ENCODE results near the gene GSTM1. TPM values are rescaled to one million over a fixed set of nuclear protein-coding genes. Genes with fewer than 3 reads are reported as not detected.
A peak's percentile ranks its signal among the peaks of the same experiment; 100 is the strongest.

The GSTM1 gene
- total RNA-seq, 1 experiment from 2014 or later = not detected

DNA sequence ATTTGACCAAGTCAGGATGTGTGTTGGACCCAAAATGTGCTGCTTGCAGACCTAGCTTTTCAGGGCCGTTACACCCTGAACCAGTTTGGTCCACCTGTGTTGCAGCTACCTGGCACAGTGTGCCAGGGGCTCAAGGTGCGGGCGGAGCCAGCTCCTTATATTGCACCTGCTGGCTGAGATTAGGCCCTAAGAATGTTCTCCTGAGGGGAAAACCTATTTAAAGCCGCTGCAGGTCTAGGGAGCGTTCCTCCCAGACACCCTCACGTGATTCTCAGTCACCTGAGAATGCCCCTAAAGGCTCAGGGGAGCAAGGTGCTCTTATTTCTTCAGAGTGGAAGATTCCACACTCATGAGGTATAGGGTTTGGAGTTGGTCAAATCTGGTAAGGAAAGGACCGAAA, 41.3 kb downstream of the GSTM1 start:
- no peaks in the 10 kb centered on the region for H3K27me3 ChIP-seq (replicated peaks; ENCODE audit: control insufficient read depth, insufficient read depth, low read length)
- H3K4me3 ChIP-seq (ENCODE audit: low read depth, low read length) = no peak overlapping the region
- ChIA-PET CTCF (interaction anchor here (0.6 kb wide), 1 partner anchor 61 kb away, joined by 3 read pairs; no protein-coding TSS in a partner anchor), POLR2A (no interaction called here)
- H3K9me3 ChIP-seq = no peaks in the 10 kb centered on the region
- no peak overlapping the region for H3K27ac Mint-ChIP-seq (ENCODE audit: unreplicated experiment)
- H3K4me3 Mint-ChIP-seq (ENCODE audit: unreplicated experiment) = no peak overlapping the region
- peaks cover 6% of the 10 kb centered on the region for H3K36me3 Mint-ChIP-seq (ENCODE audit: insufficient read depth, unreplicated experiment)
- no peaks in the 10 kb centered on the region for H3K36me3 ChIP-seq (ENCODE audit: control insufficient read depth, insufficient read depth, low read length)
- no peaks in the 10 kb centered on the region for H3K27me3 Mint-ChIP-seq (ENCODE audit: insufficient read depth, unreplicated experiment)
- H3K9me3 Mint-ChIP-seq (ENCODE audit: unreplicated experiment) = peaks cover 18% of the 10 kb centered on the region
- peaks cover 15% of the 10 kb centered on the region for H3K4me1 Mint-ChIP-seq (ENCODE audit: low read depth, unreplicated experiment)
- BruUV-seq (replicated peaks) = no TSS peak
- TF ChIP-seq, protein P1, sequence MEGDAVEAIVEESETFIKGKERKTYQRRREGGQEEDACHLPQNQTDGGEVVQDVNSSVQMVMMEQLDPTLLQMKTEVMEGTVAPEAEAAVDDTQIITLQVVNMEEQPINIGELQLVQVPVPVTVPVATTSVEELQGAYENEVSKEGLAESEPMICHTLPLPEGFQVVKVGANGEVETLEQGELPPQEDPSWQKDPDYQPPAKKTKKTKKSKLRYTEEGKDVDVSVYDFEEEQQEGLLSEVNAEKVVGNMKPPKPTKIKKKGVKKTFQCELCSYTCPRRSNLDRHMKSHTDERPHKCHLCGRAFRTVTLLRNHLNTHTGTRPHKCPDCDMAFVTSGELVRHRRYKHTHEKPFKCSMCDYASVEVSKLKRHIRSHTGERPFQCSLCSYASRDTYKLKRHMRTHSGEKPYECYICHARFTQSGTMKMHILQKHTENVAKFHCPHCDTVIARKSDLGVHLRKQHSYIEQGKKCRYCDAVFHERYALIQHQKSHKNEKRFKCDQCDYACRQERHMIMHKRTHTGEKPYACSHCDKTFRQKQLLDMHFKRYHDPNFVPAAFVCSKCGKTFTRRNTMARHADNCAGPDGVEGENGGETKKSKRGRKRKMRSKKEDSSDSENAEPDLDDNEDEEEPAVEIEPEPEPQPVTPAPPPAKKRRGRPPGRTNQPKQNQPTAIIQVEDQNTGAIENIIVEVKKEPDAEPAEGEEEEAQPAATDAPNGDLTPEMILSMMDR (IDR thresholded peaks at IDR 0.05; ENCODE audit: insufficient read depth in 1 of 2, low read depth in 1 of 2, low read length in 1 of 2, severe bottlenecking in 1 of 2, unreplicated experiment in 1 of 2) = no peak
- intact Hi-C loops (cut with micrococcal nuclease; ENCODE audit: unreplicated experiment) = no loop called here
- peaks cover 32% of the 10 kb centered on the region for H3K4me1 ChIP-seq
- DNase-seq = no peak

- no peaks in the 10 kb centered on the region for H3K9me3 ChIP-seq
- H3K36me3 ChIP-seq (ENCODE audit: control insufficient read depth, insufficient read depth, low read length) = no peaks in the 10 kb centered on the region
- no peaks in the 10 kb centered on the region for H3K27me3 ChIP-seq (replicated peaks; ENCODE audit: control insufficient read depth, insufficient read depth, low read length)
- no peaks in the 10 kb centered on the region for H3K27me3 Mint-ChIP-seq (ENCODE audit: insufficient read depth, unreplicated experiment)
- no peak for DNase-seq
- H3K9me3 Mint-ChIP-seq (ENCODE audit: unreplicated experiment) = peaks cover 18% of the 10 kb centered on the region
- H3K4me3 Mint-ChIP-seq (ENCODE audit: unreplicated experiment) = peak overlapping the region; percentile 21
- TF ChIP-seq, protein P1 (IDR thresholded peaks at IDR 0.05; ENCODE audit: insufficient read depth in 1 of 2, low read depth in 1 of 2, low read length in 1 of 2, severe bottlenecking in 1 of 2, unreplicated experiment in 1 of 2) = no peak
- BruUV-seq (replicated peaks) = no TSS peak
- peaks cover 15% of the 10 kb centered on the region for H3K4me1 Mint-ChIP-seq (ENCODE audit: low read depth, unreplicated experiment)
- ChIA-PET CTCF (no interaction called here), POLR2A (no interaction called here)
- peaks cover 17% of the 10 kb centered on the region for H3K36me3 Mint-ChIP-seq (ENCODE audit: insufficient read depth, unreplicated experiment)
- intact Hi-C loops (cut with micrococcal nuclease; ENCODE audit: unreplicated experiment) = loop anchor here (5.0 kb wide), 1 partner anchor 42 kb away; no protein-coding TSS in a partner anchor
- H3K4me1 ChIP-seq = peaks cover 34% of the 10 kb centered on the region
- H3K4me3 ChIP-seq (ENCODE audit: low read depth, low read length) = no peak overlapping the region
- H3K27ac Mint-ChIP-seq (ENCODE audit: unreplicated experiment) = peak overlapping the region; percentile 80
Measured at GRCh38 chr1:109730666-109731065, 43.0 kb downstream of the GSTM1 start.

GRCh38 chr1:109732390-109732881, 44.8 kb downstream of the GSTM1 start:
- peaks cover 28% of the 10 kb centered on the region for H3K36me3 Mint-ChIP-seq (ENCODE audit: insufficient read depth, unreplicated experiment)
- H3K4me1 Mint-ChIP-seq (ENCODE audit: low read depth, unreplicated experiment) = peaks cover 15% of the 10 kb centered on the region
- Histone ChIP-seq H3K9me3 (no peaks in the 10 kb centered on the region), H3K27me3 (replicated peaks; ENCODE audit: control insufficient read depth, insufficient read depth, low read length) (no peaks in the 10 kb centered on the region), H3K4me3 (ENCODE audit: low read depth, low read length) (peak overlapping the region; percentile 41), H3K4me1 (peaks cover 34% of the 10 kb centered on the region), H3K36me3 (ENCODE audit: control insufficient read depth, insufficient read depth, low read length) (no peaks in the 10 kb centered on the region)
- intact Hi-C loops (cut with micrococcal nuclease; ENCODE audit: unreplicated experiment) = loop anchor here (5.0 kb wide), 1 partner anchor 40 kb away; no protein-coding TSS in a partner anchor
- peak overlapping the region; percentile 80 for H3K27ac Mint-ChIP-seq (ENCODE audit: unreplicated experiment)
- POLR2A ChIA-PET = no interaction called here
- H3K4me3 Mint-ChIP-seq (ENCODE audit: unreplicated experiment) = peak overlapping the region; percentile 87
- no peak for DNase-seq
- peaks cover 13% of the 10 kb centered on the region for H3K9me3 Mint-ChIP-seq (ENCODE audit: unreplicated experiment)
- TF ChIP-seq, protein P1 (IDR thresholded peaks at IDR 0.05; ENCODE audit: insufficient read depth in 1 of 2, low read depth in 1 of 2, low read length in 1 of 2, severe bottlenecking in 1 of 2, unreplicated experiment in 1 of 2) = no peak
- CTCF ChIA-PET = interaction anchor here (0.6 to 1.3 kb wide), 3 partner anchors 14 to 92 kb away, joined by 3 to 5 read pairs (median 3); no protein-coding TSS in a partner anchor
- BruUV-seq (replicated peaks) = TSS peak; percentile 63
- no peaks in the 10 kb centered on the region for H3K27me3 Mint-ChIP-seq (ENCODE audit: insufficient read depth, unreplicated experiment)

Data from Caco-2 (cell line).